Keratinocyte (primary cell): ENCODE measurements around the gene TTC23L.

Source experiments
- EZH2 ChIP-seq: IDR thresholded peaks from one replicate; pipeline ENCODE4 v1.6.1; 2012; ENCODE audit warnings: inconsistent platforms, mild to moderate bottlenecking, low read length, moderate library complexity
- TF ChIP-seq, protein P1 (sequence below), 3 experiments: IDR thresholded peaks in 1 of 3; conservative IDR thresholded peaks in 1 of 3; optimal IDR thresholded peaks in 1 of 3; 2 replicates in 2 of 3; 3 replicates in 1 of 3; pipeline versions ENCODE3 to v1.5.1; 2011; ENCODE audit warnings: low read length in 3 of 3, mild to moderate bottlenecking in 3 of 3, moderate library complexity in 2 of 3, control low read depth in 1 of 3, inconsistent platforms in 1 of 3; ENCODE audit not compliant: insufficient read depth in 2 of 3; ENCODE audit errors: extremely low read depth in 1 of 3

GRCh38 chr5:34923694-34924461 lies 84.9 kb downstream of the TTC23L start:
- TF ChIP-seq, protein P1, sequence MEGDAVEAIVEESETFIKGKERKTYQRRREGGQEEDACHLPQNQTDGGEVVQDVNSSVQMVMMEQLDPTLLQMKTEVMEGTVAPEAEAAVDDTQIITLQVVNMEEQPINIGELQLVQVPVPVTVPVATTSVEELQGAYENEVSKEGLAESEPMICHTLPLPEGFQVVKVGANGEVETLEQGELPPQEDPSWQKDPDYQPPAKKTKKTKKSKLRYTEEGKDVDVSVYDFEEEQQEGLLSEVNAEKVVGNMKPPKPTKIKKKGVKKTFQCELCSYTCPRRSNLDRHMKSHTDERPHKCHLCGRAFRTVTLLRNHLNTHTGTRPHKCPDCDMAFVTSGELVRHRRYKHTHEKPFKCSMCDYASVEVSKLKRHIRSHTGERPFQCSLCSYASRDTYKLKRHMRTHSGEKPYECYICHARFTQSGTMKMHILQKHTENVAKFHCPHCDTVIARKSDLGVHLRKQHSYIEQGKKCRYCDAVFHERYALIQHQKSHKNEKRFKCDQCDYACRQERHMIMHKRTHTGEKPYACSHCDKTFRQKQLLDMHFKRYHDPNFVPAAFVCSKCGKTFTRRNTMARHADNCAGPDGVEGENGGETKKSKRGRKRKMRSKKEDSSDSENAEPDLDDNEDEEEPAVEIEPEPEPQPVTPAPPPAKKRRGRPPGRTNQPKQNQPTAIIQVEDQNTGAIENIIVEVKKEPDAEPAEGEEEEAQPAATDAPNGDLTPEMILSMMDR (optimal IDR thresholded peaks at IDR 0.05 in 1 of 3, IDR thresholded peaks at IDR 0.05 in 1 of 3, conservative IDR thresholded peaks at IDR 0.05 in 1 of 3; ENCODE audit: extremely low read depth in 1 of 3, insufficient read depth in 2 of 3, low read length in 3 of 3) = no peak
- no peak for TF ChIP-seq EZH2
